ENCODE data around the gene EPHA7.

The EPHA7 gene

GRCh38 chr6:93423542-93423941 is 4.2 kb upstream of the EPHA7 start:
- H3K79me2 ChIP-seq (ENCODE audit: low read length) = no peaks in the 10 kb centered on the region
- no peak overlapping the region for H2AFZ ChIP-seq (ENCODE audit: low read depth, low read length)
- H3K27me3 ChIP-seq (ENCODE audit: low read depth, low read length) = no peaks in the 10 kb centered on the region
- no peak overlapping the region for H3K4me2 ChIP-seq (ENCODE audit: low read length)
- H3K36me3 ChIP-seq (replicated peaks; ENCODE audit: low read depth, low read length) = no peaks in the 10 kb centered on the region
- TF ChIP-seq CTCF (IDR thresholded peaks at IDR 0.05; ENCODE audit: low read depth, low read length) = peak; percentile 43
- no peak for TF ChIP-seq EZH2phosphoT487 (IDR thresholded peaks at IDR 0.05; ENCODE audit: low read depth)
- H4K20me1 ChIP-seq (ENCODE audit: insufficient read depth, low read length) = no peaks in the 10 kb centered on the region
- H3K9ac ChIP-seq (ENCODE audit: low read length) = no peak overlapping the region
- H3K4me3 ChIP-seq (ENCODE audit: low read length) = no peak overlapping the region
- no peak overlapping the region for H3K27ac ChIP-seq (ENCODE audit: low read length)
- H3K4me1 ChIP-seq (ENCODE audit: low read length) = peaks cover 4% of the 10 kb centered on the region
- no peaks in the 10 kb centered on the region for H3K9me3 ChIP-seq (ENCODE audit: insufficient read depth, low read length)

GRCh38 chr6:93420163-93420795 is 920 bp upstream of the EPHA7 start:
- Histone ChIP-seq H3K4me2 (ENCODE audit: low read length) (no peak overlapping the region), H2AFZ (ENCODE audit: low read depth, low read length) (no peak overlapping the region), H3K4me3 (ENCODE audit: low read length) (no peak overlapping the region), H4K20me1 (ENCODE audit: insufficient read depth, low read length) (no peaks in the 10 kb centered on the region), H3K36me3 (replicated peaks; ENCODE audit: low read depth, low read length) (no peaks in the 10 kb centered on the region), H3K27ac (ENCODE audit: low read length) (no peak overlapping the region), H3K9ac (ENCODE audit: low read length) (no peak overlapping the region), H3K4me1 (ENCODE audit: low read length) (peaks cover 4% of the 10 kb centered on the region), H3K9me3 (ENCODE audit: insufficient read depth, low read length) (no peaks in the 10 kb centered on the region), H3K79me2 (ENCODE audit: low read length) (no peaks in the 10 kb centered on the region), H3K27me3 (ENCODE audit: low read depth, low read length) (no peaks in the 10 kb centered on the region)
- no peak for TF ChIP-seq CTCF (IDR thresholded peaks at IDR 0.05; ENCODE audit: low read depth, low read length)
- TF ChIP-seq EZH2phosphoT487 (IDR thresholded peaks at IDR 0.05; ENCODE audit: low read depth) = no peak

GRCh38 chr6:93418408-93419303 is 703 bp downstream of the EPHA7 start:
- H3K36me3 ChIP-seq (replicated peaks; ENCODE audit: low read depth, low read length) = no peaks in the 10 kb centered on the region
- TF ChIP-seq EZH2phosphoT487 (IDR thresholded peaks at IDR 0.05; ENCODE audit: low read depth) (no peak), CTCF (IDR thresholded peaks at IDR 0.05; ENCODE audit: low read depth, low read length) (no peak)
- H3K27ac ChIP-seq (ENCODE audit: low read length) = no peak overlapping the region
- H3K79me2 ChIP-seq (ENCODE audit: low read length) = no peaks in the 10 kb centered on the region
- H3K9ac ChIP-seq (ENCODE audit: low read length) = no peak overlapping the region
- H3K4me1 ChIP-seq (ENCODE audit: low read length) = no peaks in the 10 kb centered on the region
- H3K4me2 ChIP-seq (ENCODE audit: low read length) = no peak overlapping the region
- no peaks in the 10 kb centered on the region for H4K20me1 ChIP-seq (ENCODE audit: insufficient read depth, low read length)
- H3K4me3 ChIP-seq (ENCODE audit: low read length) = no peak overlapping the region
- no peaks in the 10 kb centered on the region for H3K27me3 ChIP-seq (ENCODE audit: low read depth, low read length)
- H2AFZ ChIP-seq (ENCODE audit: low read depth, low read length) = no peak overlapping the region
- H3K9me3 ChIP-seq (ENCODE audit: insufficient read depth, low read length) = no peaks in the 10 kb centered on the region

- Histone ChIP-seq H3K9me3 (ENCODE audit: insufficient read depth, low read length) (no peaks in the 10 kb centered on the region), H3K27me3 (ENCODE audit: low read depth, low read length) (no peaks in the 10 kb centered on the region), H4K20me1 (ENCODE audit: insufficient read depth, low read length) (no peaks in the 10 kb centered on the region), H3K9ac (ENCODE audit: low read length) (no peak overlapping the region), H3K36me3 (replicated peaks; ENCODE audit: low read depth, low read length) (no peaks in the 10 kb centered on the region), H3K4me3 (ENCODE audit: low read length) (no peak overlapping the region), H3K4me1 (ENCODE audit: low read length) (no peaks in the 10 kb centered on the region), H3K27ac (ENCODE audit: low read length) (no peak overlapping the region), H2AFZ (ENCODE audit: low read depth, low read length) (no peak overlapping the region), H3K79me2 (ENCODE audit: low read length) (no peaks in the 10 kb centered on the region), H3K4me2 (ENCODE audit: low read length) (no peak overlapping the region)
- TF ChIP-seq EZH2phosphoT487 (IDR thresholded peaks at IDR 0.05; ENCODE audit: low read depth) = no peak
- TF ChIP-seq CTCF (IDR thresholded peaks at IDR 0.05; ENCODE audit: low read depth, low read length) = no peak
Observed at GRCh38 chr6:93418033-93418407, 1.3 kb downstream of the EPHA7 start.

All from OCI-LY3 (cell line).